ENCODE results near the gene DAB2IP.

The DAB2IP gene

DNA sequence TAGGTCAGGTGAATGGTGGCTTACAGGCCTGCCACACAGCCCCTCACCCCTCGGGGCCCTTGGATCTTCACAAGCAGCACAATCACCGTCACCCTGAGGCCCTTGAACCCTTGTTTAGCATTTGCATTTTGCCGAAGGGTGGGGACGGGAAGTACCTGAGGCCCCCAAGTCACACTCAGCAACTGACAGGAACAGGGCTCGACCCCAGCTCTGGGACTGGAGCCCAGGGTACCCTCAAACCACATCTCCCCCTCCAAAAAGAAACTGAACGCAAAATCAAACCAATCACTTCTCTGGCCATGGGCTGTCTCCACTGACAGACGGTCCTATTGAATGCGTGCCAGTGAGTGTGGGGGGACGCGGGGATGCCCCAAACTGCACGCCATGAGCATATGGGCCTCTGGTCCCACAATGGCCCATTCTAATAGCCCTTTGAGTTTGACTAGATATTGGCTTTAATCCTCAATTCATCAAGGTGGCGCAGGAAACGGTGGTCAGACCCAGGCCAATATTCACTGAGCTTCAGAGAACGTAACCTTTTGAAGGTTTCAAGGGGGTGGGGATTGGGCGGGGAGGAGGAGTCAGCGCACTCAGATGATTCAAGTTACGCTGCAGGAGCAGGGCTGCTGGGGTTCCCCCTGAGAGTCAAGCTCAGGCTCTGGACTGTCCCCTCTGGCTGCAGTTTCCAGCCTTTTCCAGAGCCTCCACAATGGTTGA lies 176.0 kb downstream of the DAB2IP start:
- DNase-seq (ENCODE audit: extremely low read depth in 1 of 2, low read depth in 1 of 2): no peak

DNA sequence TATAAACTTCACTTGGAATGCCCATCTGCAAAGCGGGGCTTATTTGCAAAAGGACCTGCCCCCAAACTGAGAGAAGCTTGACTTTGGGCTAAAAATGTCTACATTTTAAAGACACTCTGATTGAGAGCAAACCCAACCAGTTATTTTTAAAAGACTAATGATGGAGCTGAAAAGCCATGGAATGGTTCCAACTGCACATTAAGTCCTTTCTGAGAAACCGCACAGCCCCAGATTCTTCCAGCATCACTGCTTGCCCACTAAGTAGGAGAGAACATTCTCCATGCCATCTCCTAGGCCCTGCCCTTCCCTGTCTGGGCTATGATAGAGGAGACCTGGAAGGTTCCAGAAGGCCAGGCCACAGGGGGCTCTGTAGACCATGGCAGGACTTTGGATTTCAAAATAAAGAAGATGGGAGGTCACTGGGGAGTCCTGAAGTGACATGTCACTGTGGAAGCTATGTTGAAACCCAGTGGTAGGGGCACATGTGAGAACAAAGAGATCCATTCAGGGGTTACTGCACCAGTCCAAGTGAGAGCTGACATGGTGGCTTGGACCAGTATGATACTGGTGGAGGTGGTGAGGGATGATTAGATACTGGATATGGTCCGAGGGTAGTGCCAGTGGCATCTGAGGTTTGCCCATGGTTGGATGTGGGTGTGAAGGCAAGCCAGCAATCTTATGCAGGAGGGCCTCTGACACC lies 179.2 kb downstream of the DAB2IP start:
- no peak for DNase-seq (ENCODE audit: extremely low read depth in 1 of 2, low read depth in 1 of 2)

DNA sequence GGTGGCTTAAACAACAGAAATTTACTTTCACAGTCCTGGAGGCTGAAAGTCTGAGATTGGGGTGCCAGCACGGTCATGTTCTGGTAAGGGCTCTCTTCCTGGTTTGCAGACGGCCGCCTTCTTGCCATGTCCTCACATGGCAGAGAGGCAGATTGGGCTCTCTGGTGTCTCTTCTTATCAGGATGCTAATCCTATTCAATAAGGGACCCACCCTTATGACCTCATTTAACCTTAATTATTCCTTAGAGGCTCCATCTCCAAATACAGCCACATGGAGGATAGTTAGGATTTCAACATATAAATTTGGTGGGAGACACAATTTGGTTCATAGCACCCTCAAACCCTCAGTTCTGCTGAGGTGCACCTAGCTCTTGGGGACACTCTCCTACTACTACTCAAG lies 180.4 kb downstream of the DAB2IP start:
- DNase-seq (ENCODE audit: extremely low read depth in 1 of 2, low read depth in 1 of 2): no peak

DNA sequence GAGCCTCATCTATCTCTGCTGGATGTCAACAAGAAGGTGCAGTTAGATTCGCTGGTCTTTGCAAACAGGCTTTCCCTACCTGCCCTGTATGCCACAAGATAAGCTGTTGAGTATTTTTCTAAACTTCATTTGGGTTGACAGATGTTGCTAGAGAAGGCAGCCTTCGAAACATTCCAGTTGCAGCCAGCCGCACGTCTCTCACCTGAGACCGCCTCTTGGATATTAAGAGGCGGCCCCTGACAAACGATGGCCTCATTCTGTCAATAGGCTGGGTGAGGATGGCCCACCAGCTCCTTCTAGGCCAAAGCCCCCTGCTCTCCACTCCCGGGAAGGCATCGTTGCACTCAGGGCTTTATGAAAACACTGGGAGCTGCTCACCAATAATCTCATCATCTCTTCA lies 181.6 kb downstream of the DAB2IP start:
- no peak for DNase-seq (ENCODE audit: extremely low read depth in 1 of 2, low read depth in 1 of 2)
